NT2/D1 (cell line): ENCODE results near the gene EPB41L4B.

ENCODE experiments used
- DNase-seq: peaks from one replicate; pipeline ENCODE4 v3.0.0-alpha.2; 2011; ENCODE audit warnings: low read depth, low spot score
- H3K27me3 ChIP-seq: 2 replicates; pipeline ENCODE4 v1.6.0; 2011; ENCODE audit warnings: mild to moderate bottlenecking; ENCODE audit not compliant: insufficient read length, insufficient read depth
- H3K36me3 ChIP-seq: 2 replicates; pipeline ENCODE4 v1.6.1; 2011; ENCODE audit warnings: mild to moderate bottlenecking, low read length, mixed read lengths; ENCODE audit not compliant: insufficient read depth, insufficient read length
- H3K4me1 ChIP-seq: 2 replicates; pipeline ENCODE4 v1.5.1; 2011; ENCODE audit not compliant: insufficient read depth, insufficient read length
- H3K4me3 ChIP-seq: 2 replicates; pipeline ENCODE4 v1.5.1; 2011; ENCODE audit warnings: low read depth; ENCODE audit not compliant: insufficient read length
- H3K9ac ChIP-seq: 2 replicates; pipeline ENCODE4 v1.6.0; 2011; ENCODE audit warnings: low read depth; ENCODE audit not compliant: insufficient read length
- H3K9me3 ChIP-seq: 2 replicates; pipeline ENCODE4 v1.5.1; 2011; ENCODE audit warnings: mild to moderate bottlenecking, low read length; ENCODE audit not compliant: insufficient read depth
- SUZ12 ChIP-seq: IDR thresholded peaks from 2 replicates; pipeline ENCODE4 v1.6.1; 2011; ENCODE audit not compliant: insufficient read length, insufficient read depth; ENCODE audit errors: extremely low read depth
- YY1 ChIP-seq: IDR thresholded peaks from 2 replicates; pipeline ENCODE4 v1.6.1; 2011; ENCODE audit not compliant: insufficient read length, insufficient read depth
- ZNF274 ChIP-seq: IDR thresholded peaks from 2 replicates; pipeline ENCODE4 v1.6.1; 2011; ENCODE audit warnings: mild to moderate bottlenecking, low read depth, low read length

Gene EPB41L4B

DNA sequence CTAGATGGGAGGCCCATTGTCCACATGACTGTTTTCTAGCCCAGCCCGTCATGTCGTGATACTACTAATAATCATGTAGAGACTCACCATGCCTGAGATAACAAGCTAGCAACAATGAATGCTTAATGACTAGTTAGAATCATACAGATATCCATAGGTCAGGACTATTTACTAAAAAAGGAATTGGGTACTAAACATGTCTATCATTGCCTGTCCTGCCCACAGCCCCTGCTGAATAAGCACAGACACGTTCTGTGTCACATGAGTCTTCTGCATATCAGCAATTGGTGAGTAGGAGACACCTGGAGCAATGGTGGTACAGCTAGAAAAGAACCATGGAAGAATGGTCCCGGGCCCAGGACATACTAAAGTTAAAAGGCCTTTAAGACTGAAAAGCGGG, 171.8 kb downstream of the EPB41L4B start:
- Histone ChIP-seq H3K9me3 (peaks cover 25% of the 10 kb centered on the region), H3K27me3 (no peaks in the 10 kb centered on the region), H3K9ac (no peak overlapping the region), H3K4me3 (no peak overlapping the region), H3K4me1 (no peaks in the 10 kb centered on the region), H3K36me3 (no peaks in the 10 kb centered on the region)
- no peak for DNase-seq
- TF ChIP-seq YY1 (no peak), ZNF274 (no peak), SUZ12 (no peak)

DNA sequence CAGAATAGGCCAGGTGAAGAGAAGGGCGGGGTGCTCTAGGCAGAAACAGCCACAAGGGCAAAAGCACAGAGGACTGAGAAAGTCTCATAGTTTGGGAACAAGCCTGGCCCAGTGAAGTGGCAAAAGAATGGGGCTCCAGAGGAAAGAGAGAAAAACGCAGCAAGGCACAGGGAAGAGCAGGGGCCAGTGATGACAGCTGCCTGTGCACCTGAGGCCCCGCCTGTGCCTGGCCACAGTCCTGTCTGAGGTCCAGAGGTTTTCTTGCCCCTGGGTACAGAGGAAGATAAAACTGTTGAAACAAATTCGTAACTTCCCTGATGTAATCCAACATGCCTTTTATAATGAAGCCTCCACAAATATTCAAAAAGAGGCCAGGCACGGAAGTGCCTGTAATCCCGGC, 175.8 kb downstream of the EPB41L4B start:
- no peaks in the 10 kb centered on the region for H3K9me3 ChIP-seq
- H3K27me3 ChIP-seq: no peaks in the 10 kb centered on the region
- no peaks in the 10 kb centered on the region for H3K36me3 ChIP-seq
- H3K9ac ChIP-seq: no peak overlapping the region
- H3K4me3 ChIP-seq: no peak overlapping the region
- DNase-seq: no peak
- H3K4me1 ChIP-seq: no peaks in the 10 kb centered on the region
- TF ChIP-seq SUZ12: no peak
- TF ChIP-seq YY1: no peak
- TF ChIP-seq ZNF274: no peak

DNA sequence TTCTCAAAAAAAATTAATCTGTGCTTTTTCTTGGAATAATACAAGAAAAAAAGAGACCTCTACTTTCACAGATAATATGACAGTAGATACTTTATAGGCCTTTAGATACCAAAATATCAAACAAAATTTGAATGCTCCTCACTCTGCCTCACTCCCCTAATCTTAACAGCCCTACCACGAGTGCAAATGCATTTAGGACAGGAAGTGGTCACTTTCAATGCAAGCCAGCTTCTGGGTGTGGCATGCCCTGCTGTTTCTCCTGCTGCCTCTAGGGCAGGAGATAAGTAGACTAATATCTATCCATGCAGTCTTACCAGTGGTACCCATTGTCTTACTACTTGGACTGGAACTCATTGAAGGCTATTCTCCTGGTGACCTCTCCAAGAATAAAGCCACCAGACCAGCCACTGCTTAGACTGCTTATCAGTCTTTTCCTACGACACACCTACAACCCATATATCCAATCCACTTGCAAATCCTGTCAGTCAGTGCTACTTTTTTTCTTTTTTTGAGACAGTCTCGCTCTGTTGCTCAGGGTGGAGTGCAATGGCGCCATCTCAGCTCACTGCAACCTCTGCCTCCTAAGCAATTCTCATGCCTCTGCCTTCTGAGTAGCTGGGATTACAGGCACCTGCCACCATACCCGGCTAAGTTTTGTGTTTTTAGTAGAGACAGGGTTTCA, 176.8 kb downstream of the EPB41L4B start:
- Histone ChIP-seq H3K36me3 (no peaks in the 10 kb centered on the region), H3K9ac (no peak overlapping the region), H3K9me3 (no peaks in the 10 kb centered on the region), H3K4me1 (no peaks in the 10 kb centered on the region), H3K4me3 (no peak overlapping the region), H3K27me3 (no peaks in the 10 kb centered on the region)
- TF ChIP-seq YY1: no peak
- no peak for TF ChIP-seq ZNF274
- TF ChIP-seq SUZ12: no peak
- DNase-seq: no peak

DNA sequence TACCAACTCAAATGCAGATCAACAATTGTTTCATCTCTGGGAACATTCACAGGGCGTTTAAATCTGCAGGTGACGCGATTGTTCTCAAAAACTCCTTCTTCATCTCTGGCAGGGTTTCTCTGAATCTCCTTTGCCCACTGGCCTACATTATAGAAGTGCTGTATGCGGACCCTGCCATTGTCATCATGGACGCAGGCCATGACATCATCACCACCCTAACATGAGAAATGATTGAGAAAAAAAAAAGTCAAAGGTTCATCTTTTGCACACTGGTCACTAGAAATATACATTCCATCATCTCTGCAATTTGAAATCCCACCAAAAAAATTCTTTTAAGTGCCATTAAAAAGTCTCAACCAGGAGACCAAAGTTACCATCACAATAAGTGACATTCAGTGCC, 179.5 kb downstream of the EPB41L4B start:
- no peak overlapping the region for H3K9ac ChIP-seq
- H3K9me3 ChIP-seq: no peaks in the 10 kb centered on the region
- TF ChIP-seq SUZ12 (no peak), YY1 (no peak), ZNF274 (no peak)
- H3K4me1 ChIP-seq: no peaks in the 10 kb centered on the region
- H3K4me3 ChIP-seq: no peak overlapping the region
- H3K27me3 ChIP-seq: no peaks in the 10 kb centered on the region
- no peaks in the 10 kb centered on the region for H3K36me3 ChIP-seq
- DNase-seq: no peak

DNA sequence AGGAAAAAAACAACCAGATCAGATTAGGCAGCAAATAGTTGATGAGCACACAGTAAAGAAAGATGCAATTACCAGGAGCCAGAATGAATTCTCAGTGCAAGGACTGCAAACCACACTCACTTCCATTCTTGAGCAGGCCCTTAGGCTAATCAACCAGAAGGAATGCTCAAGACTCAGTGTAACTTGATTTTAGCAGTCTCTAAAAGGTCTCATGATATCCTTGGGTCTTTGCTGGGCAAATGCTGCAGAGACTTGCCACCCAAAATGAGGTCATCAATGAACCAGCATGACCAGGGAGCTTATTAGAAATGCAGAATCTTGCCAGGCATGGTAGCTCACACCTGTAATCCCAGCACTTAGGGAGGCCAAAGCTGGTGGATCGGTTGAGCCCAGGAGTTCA, 181.0 kb downstream of the EPB41L4B start:
- no peaks in the 10 kb centered on the region for H3K36me3 ChIP-seq
- H3K9me3 ChIP-seq: no peaks in the 10 kb centered on the region
- H3K9ac ChIP-seq: no peak overlapping the region
- DNase-seq: no peak
- H3K4me1 ChIP-seq: no peaks in the 10 kb centered on the region
- no peak overlapping the region for H3K4me3 ChIP-seq
- no peak for TF ChIP-seq ZNF274
- no peak for TF ChIP-seq YY1
- TF ChIP-seq SUZ12: no peak
- no peaks in the 10 kb centered on the region for H3K27me3 ChIP-seq

DNA sequence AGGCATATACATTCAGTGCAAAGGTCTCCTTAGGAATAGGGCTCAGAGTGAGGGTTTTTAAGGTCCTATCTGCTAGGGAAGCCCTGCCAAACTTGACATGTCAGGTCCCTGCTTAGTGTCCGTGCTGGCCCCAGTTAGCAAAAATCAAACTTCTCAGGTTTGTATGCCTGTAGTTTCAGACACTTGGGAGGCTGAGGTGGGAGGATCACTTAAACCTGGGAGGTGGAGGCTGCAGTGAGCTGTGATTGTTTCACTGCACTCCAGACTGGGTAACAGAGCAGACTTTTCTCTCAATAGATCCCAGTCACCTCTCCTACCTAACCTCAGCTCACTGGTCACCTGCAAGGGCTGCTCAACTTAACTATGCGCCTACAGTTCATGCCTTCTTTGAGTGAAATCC, 182.4 kb downstream of the EPB41L4B start:
- Histone ChIP-seq H3K27me3 (no peaks in the 10 kb centered on the region), H3K9me3 (no peaks in the 10 kb centered on the region), H3K4me3 (no peak overlapping the region), H3K36me3 (no peaks in the 10 kb centered on the region), H3K9ac (no peak overlapping the region), H3K4me1 (no peaks in the 10 kb centered on the region)
- TF ChIP-seq YY1 (no peak), SUZ12 (no peak), ZNF274 (no peak)
- DNase-seq: no peak

DNA sequence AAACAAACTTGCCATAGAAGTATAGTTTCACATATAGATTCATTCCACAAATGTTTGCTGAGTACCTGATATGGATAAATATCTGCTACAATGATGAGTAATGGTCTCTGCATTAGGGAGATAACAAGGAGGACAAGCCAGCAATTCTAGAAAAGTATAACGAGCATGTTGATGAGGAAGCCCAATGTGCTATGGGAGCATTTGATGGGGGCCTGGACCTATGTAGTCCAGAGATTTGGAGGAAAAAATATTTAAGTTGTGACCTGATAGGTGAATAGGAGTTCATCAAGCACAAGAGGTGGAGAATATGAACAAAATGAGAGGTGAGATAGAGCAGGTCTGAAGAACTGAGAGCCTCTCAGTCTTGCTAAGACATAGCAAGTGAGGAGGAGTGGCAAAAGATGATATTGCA, 186.7 kb downstream of the EPB41L4B start:
- no peaks in the 10 kb centered on the region for H3K4me1 ChIP-seq
- no peaks in the 10 kb centered on the region for H3K36me3 ChIP-seq
- no peak overlapping the region for H3K4me3 ChIP-seq
- no peaks in the 10 kb centered on the region for H3K9me3 ChIP-seq
- TF ChIP-seq YY1 (no peak), SUZ12 (no peak), ZNF274 (no peak)
- no peak overlapping the region for H3K9ac ChIP-seq
- no peak for DNase-seq
- no peaks in the 10 kb centered on the region for H3K27me3 ChIP-seq

DNA sequence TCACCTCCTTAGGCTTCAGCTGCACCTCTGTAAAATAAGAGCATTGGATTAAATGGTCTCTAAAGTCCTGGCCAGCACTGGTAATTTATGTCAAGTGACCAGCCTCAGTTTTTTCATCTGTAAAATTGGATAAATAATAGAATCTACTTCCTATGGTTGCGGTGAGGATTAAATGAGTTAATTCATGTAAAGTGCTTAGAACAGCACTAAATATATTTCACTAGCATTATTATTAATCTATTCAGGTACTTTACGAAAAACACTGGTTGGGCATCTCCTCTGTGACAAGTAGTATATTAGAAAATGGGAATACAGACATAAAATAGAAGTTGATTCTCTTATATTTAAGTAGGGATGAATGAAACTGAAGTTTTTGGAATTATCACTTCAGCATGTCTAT, 187.3 kb downstream of the EPB41L4B start:
- H3K9ac ChIP-seq: no peak overlapping the region
- no peak for DNase-seq
- H3K36me3 ChIP-seq: no peaks in the 10 kb centered on the region
- no peak overlapping the region for H3K4me3 ChIP-seq
- TF ChIP-seq YY1 (no peak), ZNF274 (no peak), SUZ12 (no peak)
- H3K4me1 ChIP-seq: no peaks in the 10 kb centered on the region
- no peaks in the 10 kb centered on the region for H3K9me3 ChIP-seq
- H3K27me3 ChIP-seq: no peaks in the 10 kb centered on the region
